Tongue (tissue), 2 donors: Measurements from ENCODE around the gene FSIP2. TPM values are rescaled to one million over a fixed set of nuclear protein-coding genes. Genes with fewer than 3 reads are reported as not detected.

Experiments
- DNase-seq: peaks from one replicate; pipeline ENCODE4 v3.0.0-alpha.2; 2015
- total RNA-seq: library from RNA; depleted of rRNA; stranded (reverse); fragments of >200 nt; gene quantifications from one replicate; pipeline ENCODE4 v1.2.3, GENCODE V29; 2014

FSIP2 gene, protein sequence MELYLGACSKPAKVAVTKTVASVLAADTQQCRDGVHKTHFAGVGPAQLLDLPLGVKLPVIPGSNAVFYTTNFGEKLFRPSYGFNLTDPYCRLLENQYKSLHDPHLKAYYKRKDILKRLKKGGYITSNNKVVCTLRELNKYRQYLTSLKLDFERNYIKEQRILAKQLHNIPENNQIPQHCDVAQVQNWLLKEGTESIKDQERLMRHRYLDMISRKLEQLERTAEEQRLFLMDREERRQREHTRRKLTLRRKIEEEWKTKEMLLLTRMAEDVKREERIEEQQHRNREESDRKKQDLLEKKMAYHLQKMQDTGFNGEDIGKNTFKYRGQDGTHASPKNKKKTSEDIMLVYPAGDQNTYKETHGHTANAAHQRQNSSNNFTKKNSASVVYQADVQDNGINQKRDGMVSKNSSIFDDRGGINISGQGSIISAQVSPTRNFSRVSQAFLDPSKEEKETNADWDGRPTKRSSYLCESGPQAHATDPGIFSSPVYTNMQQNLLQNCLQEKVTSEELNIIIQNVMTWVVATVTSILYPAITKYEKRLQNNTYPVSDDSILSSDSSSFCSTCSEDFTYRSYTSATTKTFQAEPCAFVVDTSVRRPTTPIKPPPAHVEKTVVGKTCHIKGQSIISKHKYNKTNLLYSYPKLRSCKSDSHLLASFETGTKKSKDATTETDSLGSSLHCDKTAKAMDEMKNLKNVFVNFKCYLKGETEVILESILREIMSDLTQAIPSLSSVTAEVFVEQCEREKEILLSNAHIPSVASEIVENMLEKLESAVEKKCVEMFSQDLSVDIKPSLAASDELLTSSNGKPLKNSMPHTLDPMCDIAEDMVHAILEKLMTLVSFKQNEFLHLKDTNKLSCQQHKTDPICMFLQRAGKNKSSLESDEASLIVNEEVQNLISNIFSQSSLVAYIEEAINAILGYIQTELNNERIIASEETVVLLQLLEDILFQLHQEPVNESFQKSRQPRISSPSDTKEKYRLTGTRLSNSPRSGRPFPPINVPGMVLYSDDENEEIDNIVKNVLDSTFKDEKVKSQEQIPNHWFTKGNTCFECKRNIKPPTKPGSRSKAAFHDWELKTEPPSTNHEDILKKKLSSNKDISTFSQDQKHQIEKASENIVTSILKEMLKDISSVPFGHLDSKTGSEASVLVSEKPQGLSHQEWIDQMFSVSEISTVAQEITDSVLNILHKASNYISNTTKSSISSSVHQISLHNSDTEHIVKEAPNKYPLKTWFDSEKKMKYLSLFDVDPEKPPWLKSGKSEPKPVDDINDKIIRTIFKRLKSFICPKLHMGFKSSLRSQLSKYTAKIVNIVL (N-terminal part only)
- total RNA-seq, result 3.1 TPM

DNA sequence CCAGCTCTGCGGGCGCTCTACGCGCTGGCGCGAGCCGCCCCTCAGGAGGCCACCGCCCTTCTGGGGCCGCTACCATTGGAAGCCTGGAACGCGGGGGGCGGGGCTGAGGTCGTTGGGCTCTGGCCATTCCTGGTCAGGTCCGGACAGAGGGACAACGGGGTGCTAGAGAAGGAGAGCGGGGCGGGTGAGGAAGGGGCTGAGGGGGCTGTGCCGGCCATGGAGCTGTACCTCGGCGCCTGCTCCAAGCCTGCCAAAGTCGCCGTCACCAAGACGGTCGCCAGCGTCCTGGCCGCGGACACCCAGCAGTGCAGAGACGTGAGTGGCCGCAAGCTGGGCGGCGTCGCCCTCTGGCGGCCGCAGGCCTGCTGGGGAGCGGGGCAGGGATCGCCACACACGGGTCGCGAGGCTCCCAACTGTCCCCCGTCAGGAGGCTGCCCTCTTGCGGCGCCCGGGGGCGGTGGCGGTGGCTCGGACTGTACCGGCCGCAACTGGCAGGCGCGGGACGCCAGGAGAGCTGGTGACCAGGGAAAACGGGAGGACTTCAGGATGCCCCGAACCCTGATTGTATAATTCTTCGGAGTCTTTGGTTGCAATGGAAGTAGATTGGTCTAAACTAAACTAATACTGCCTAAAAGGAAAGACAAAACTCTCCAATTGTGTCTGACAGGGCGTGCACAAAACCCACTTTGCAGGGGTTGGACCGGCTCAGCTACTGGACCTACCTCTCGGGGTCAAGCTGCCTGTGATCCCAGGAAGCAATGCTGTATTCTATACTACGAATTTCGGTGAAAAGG, at the start of gene FSIP2:
FSIP2 (plus strand) TSS at position 126 of the 794 bp plus-strand sequence; CDS start at position 217, 91 bp downstream.
- peak; percentile 72 for DNase-seq

DNA sequence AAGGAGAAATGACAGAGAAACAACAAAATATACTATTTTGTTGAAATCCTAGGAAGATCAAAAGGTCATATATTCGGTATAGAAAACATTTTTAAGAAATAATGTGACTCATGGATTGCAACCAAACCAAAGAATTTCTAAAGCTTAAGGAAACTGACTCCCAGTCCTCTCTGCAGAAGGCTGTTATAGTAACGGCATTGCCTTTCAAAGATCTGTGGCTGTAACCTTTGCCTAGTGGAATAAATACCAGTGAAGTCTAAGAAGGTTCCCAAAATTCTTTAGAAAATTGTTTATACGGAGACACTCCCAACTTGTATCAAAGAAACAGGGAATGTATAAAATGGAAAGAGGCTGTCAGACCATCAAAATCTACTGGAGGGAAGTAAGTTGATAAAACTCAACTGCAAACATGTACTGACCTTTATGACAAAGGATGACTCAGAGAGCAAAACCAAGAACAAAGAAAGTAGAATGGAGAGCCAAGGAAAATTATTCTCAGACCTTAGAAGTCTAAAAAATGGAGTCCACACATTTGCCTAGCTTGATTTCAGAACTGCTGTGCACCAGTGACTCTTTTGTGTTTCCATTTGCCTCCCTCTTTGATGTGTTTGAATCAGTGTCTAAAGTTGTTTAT, 48.6 kb upstream of the FSIP2 start:
- DNase-seq, result no peak

DNA sequence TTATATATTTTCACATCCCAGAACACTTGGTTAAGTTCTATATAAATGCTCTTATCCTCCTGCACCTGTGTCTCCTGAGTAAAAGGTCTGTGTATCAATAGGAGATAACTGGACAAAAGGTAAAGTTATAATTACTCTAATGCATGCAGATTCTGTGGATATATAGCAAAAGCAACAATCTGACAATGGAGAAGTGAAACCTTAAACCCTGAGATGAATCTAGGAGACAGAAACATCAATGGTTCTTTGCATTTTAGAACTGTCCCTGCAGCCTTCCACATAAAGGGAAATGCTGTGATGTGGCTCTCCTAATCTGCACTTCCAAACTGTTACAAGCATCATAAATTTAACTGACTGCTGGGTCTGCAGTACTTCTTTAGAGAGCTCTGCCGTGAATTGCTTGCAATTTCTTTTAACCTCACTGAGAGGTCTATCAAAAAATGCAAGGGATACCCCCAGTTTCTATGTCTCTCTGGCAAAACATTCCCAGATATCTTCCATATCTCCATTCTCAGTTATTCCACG, 42.8 kb upstream of the FSIP2 start:
- no peak for DNase-seq

DNA sequence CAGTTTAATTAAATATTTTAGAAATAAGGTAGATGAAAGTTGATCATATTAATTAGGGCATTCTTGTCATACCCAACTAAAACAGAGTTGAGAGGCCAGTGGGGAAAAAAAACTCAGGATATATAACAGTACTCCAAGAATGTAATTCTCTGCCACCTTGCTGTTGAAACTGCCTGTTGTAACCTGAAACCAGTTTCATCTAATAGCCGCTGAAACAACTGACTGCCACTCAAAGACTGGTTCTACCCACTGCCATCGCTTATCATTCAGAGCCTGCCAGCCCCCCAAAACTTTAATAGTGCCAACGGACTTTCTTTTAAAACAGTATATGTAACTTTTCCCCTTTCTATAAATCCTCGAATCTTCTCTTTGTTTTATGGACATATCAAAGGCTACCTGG, 37.7 kb upstream of the FSIP2 start:
- DNase-seq, result no peak

DNA sequence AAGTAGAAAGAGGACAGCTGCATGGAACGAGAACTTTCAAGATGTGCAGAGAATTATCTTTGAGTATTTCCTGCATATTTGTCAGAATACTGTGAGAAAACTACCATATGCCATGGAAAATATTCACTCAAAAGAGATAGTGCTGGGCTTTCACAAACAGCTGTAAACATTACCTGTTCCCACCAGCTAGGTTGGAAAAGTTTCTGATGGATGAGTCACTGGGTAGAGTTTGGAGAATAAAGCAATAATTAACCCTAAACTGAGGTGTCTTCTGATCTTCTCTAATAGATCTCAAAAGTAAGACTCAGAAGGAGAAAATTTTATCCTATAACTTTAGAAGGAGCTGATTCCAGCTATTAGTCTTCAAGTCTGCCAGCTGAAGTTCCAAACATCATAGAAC, 3.9 kb upstream of the FSIP2 start:
- DNase-seq, result no peak

DNA sequence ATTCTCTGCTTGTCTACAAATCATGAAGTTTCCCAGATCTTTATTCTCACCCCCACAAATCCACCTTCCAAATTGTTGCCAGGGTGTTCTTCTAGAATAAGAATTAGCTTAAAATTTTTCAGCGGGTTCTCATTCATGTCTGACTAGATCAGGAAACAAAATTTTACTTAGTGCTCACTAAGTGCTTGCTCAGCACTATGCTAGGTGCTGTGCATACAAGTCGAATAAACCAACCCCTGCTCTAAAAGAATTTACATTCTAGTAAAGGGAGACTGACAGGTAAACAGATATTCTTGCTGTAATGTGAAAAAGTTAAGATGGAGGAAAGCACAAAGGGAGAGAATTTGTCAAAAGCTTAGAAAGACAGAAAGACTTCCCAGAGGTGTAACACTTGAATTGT, 2.4 kb upstream of the FSIP2 start:
- no peak for DNase-seq

DNA sequence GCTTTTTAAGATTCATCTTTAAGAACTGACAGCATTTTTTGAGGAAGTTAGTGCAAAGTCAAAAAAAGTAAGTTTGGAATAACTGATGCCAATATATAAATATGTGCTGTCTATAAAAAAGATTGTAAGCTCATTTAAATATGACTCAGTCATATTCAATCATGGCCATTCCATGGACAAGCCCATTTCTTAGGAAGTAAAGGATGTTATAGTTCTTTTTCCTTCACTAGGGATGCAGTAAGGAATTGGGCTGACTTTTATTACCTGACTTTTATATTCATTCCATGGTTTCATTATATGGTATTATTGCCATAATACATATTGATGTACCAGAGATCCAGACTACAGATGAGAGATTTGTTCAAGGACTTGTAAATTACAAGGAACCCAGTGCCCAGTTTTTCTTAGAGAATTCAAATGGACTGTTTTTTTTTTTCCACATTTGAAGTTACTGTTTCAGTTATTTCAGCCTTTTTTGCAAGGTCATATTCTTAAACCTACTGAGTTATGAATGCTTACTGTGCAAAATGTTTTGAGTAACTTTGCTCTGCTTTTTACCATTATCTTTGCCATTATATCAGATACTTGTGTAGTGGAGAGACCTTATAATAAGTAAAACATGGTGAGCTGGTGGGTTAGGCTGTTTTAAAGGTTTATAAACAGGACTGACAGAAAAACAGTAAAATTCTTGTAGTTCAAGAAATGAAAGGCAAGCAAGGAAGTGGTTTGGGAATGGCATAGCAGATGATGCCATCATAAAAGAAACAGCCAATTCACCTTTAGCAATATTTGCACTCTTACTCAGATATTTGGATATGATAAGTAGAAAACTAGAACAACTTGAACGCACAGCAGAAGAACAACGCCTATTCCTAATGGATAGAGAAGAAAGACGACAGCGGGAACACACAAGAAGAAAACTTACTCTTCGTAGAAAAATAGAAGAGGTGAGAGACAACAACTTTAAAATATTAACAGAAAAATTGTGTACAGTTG, 7.6 kb downstream of the FSIP2 start:
- DNase-seq, result no peak

DNA sequence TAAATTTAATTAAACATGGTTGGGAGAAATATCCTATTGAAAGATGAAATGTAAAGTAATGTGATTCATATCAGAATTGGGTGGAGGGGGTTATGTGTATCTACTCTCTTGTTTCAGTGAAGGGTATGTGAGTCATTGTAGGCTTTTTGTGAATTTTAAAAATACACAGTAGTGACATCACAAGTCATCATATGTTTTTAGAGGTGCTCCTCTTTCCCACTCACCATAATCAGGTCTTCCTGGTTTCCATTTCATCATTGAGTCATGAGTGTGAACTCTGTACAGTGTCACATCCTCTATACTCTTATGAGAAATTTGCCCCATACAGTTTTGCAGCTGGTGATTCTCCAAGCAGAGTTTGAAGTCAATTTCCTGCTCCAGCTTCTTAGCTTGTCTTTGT, 18.8 kb downstream of the FSIP2 start:
- DNase-seq, result no peak

DNA sequence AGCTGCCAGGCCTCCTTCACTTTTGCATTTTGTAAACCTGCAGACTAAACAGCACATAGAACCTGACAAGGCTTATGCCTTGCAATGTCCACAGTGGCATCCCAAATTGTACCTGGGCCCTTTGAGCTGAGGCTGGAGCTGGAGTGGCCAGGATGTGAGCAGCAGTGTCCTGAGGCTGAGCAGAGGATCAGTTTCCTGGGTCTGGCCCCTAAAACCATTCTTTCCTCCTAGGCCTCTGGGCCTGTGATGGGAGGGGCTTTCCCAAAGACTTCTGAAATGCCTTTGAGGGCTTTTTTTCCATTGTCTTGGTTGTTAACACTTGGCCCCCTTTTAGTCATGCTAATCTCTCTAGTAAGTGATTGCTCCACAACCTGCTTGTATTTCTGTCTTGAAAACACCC, 32.8 kb downstream of the FSIP2 start:
- no peak for DNase-seq

DNA sequence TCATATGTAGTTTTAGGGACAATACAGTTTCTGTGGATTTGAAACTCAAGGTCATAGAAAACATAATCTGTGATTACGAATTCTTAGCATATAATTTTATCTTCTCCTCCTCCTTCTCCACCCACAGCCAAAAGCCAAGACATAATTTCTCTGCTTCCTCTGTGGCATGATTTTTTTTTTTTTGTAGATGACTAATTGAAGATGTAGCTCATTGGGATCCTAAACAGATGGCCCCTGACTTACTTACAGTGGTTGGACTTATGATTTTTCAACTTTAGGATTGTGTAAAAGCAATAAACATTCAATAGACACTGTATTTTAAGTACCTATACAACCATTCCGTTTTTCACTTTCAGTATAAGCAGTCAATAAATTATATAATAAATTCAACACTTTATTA, 42.3 kb downstream of the FSIP2 start:
- DNase-seq, result no peak

DNA sequence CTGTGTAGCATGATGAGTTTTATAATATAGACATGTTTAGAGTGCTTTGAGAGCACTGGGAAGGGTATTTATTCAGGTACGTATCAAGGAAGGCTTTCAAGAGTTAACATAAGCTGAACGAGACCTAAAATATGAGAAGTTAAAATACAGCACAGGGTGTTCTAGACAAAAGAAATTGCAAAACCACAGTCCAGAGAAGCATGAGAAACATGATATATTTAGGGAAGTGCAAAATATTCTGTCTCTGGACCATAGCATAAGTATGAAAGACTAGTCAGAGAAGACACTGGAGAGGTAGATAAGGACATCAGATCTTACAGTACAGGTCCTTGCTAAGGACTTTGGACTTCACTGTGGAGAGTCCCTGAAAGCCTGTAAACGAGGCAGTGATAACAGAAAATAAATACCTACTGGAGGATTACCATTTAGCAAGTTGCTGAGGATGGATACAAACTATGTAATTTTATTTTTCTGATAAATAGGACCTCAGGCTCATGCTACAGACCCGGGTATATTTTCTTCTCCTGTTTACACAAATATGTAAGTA, 43.7 kb downstream of the FSIP2 start:
- DNase-seq, result no peak

DNA sequence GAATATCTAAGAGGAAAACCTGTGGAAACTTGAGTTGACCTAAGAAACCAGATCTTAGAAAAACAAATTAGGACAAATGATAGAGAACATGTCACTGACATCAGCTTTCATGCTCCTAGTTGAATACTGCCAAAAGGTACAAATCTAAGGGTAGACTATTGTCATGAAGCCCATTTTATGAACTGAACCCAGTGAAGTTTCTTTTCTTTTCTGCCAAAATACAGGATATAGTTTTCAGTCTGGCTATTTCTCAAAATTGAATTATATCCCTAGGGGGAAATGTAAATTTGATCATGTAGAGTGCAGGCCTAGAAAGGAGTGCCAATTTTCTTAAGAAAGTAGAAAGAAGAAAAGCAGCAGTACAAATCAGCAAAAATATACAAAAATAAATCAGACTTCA, 46.6 kb downstream of the FSIP2 start:
- peak; percentile 20 for DNase-seq

DNA sequence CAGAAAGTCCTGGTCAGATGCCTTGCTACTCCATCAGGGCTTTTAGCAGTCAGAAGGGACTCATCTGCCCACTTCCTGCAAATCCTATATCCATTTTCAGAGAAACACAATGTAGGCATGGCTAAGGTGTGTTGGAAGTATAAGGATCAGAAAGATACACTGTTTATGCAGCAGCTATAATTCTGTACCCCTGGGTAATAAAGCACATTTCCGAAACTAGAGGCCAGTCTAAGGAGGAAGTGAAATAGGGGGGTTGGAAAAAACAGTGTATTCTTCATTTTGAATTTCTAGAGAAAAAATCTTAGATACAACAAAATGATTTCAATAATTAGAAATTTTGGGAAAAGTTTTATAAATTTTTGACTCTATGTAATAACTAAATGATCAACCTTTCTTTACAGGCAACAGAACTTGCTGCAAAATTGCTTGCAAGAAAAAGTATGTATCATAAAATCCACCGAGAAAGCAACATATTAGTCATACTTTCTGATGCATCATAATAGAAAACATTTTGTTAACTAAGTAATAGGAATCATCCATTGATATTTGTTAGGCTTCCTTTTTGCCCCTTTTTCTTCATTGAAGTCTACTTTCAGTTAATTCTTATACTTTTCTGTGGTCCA, 47.4 kb downstream of the FSIP2 start:
- no peak for DNase-seq

DNA sequence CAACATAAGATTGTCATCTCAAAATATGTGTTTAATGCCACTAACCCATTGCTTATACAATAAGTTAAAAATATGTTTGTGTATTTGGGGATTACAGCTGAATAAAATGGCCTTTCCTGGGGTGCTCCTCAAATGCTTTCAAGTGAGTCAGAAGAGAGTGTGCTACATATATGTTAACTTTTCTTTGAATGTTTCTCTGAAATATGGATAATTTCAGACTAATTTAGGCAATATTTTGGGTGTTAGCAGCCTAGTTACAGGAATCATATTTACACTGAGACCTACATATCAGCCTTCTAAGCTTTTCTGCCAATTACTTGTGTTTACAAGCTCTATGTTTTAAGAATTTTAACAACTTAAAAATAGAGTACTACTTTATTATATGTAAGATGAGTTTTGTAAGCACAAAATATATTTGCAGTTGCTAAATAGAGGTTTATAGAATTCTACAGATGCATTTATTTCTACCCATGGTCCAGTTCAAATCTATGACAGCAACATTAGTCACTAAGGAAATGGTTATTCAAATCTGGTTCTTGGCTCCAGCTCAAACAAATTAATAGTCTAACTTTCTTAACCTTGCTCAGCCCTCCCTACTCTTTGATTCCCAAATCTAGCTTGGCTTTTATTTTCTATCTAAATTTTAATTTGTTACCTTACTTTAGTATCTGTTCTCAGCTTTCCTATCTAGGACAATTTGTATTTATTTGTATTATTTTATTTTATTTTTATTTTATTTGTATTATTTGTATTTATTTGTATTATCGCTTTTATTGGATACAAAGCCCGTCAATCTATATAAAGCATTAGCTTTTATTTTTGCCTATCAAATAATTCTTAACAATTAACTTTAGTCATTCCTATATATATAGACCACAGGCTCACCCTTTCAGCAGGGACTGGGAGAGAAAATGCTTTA, 48.9 kb downstream of the FSIP2 start:
- no peak for DNase-seq

DNA sequence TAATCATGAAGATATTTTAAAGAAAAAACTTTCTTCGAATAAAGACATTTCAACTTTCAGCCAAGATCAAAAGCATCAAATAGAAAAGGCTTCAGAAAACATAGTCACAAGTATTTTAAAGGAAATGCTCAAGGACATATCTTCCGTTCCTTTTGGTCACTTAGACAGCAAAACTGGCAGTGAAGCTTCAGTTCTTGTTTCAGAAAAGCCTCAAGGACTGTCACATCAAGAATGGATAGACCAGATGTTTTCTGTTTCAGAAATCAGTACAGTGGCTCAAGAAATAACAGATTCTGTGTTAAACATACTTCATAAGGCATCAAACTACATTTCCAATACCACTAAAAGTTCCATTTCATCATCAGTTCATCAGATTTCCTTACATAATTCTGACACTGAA, 51.8 kb downstream of the FSIP2 start:
- DNase-seq, result no peak

DNA sequence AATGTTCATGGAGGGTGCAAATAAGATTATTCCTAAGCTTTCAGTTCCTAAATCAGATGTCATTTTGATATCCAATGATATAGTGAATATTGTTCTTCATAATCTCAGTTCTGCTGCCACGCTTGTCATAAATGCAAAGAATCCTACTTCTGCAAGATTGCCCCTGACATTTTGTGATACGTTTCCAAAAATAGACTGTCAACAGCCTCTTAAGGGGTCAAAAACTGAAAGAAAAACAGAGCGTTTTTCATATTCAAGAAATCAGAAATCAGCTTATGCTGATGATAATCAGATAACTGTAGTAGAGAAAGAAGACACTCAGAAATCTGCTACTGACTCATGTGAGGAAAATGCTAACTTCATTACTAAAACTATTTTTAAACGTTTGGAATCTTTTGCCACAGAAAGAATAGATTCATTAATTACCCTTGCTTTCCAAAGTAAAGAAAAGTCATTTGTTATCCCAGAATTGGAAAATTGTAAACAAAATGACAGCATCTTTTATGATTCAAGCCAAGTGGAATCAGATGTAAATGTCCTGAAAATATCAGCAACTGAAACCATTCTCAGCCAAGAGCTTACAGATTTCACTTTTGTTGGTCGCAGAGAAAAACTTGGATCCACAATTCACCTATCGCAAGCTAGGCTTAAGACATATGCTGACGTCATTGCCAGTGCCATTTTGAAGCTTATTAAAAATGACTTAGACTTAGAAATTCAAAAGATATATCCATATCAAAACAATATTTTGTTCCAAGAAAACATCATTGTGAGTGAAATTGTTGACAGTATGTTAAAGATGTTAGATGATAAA, 55.1 kb downstream of the FSIP2 start:
- no peak for DNase-seq

DNA sequence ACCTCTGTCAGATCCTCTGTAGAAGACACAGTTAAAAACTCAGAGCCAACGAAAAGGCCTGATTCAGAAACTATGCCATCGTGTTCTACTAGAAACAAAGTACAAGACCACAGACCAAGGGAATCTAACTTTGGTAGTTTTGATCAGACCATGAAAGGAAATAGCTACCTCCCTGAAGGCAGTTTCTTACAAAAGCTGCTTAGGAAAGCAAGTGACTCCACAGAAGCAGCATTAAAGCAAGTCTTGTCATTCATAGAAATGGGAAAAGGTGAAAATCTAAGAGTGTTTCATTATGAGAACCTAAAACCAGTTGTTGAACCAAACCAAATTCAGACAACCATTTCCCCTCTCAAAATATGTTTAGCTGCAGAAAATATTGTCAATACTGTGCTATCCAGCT, 58.2 kb downstream of the FSIP2 start:
- no peak for DNase-seq
